GM12891 (cell line): ENCODE measurements around the gene CLTCL1.
A peak's percentile ranks its signal among the peaks of the same experiment; 100 is the strongest.

Experiments
- DNase-seq: peaks from one replicate; pipeline ENCODE4 v3.0.0; 2011; ENCODE audit warnings: low spot score; ENCODE audit not compliant: insufficient read length
- FAIRE-seq: peaks from 2 replicates; lab custom pipeline; 2011; peaks lifted over from hg19 to GRCh38; lab: Jason Lieb, UNC
- PAX5 ChIP-seq: IDR thresholded peaks from 2 replicates; pipeline ENCODE4 v1.6.1; 2011; ENCODE audit warnings: low read length, moderate library complexity, mild to moderate bottlenecking; ENCODE audit not compliant: insufficient read depth, severe bottlenecking
- POLR2A ChIP-seq: IDR thresholded peaks from 2 replicates; pipeline ENCODE4 v1.6.1; 2011; ENCODE audit warnings: low read depth, low read length, control low read depth
- POLR2AphosphoS5 ChIP-seq: IDR thresholded peaks from 2 replicates; pipeline ENCODE4 v1.6.1; 2011; ENCODE audit warnings: low read depth, low read length, control low read depth
- POU2F2 ChIP-seq: IDR thresholded peaks from 2 replicates; pipeline ENCODE4 v1.6.1; 2011; ENCODE audit warnings: low read depth, mild to moderate bottlenecking, control low read depth, low read length, moderate library complexity
- SPI1 ChIP-seq: IDR thresholded peaks from 2 replicates; pipeline ENCODE4 v1.6.1; 2011; ENCODE audit warnings: low read depth, low read length, control low read depth
- TAF1 ChIP-seq: IDR thresholded peaks from 2 replicates; pipeline ENCODE4 v1.6.1; 2011; ENCODE audit warnings: low read depth, low read length, control low read depth

The CLTCL1 gene

DNA sequence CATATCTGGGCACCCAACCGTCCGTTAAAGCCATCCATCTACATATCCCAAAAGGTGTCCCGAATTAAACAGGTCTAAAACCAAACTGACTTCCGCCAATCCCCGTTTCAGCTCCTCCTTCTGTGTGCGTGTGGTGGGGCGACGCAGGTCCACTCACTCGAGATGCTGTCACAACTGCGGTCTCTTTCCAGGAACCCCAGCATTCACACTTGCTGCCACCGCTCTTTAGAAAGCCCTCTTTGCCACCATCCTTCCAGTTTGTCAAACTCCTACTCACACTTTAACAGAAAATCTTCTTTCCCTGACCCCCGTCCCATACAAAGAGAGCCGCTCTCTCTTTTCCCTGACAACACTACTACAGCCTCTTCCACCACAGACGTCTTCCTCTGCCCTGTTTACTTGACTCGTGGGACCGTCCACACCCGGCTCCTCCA, 147.5 kb downstream of the CLTCL1 start:
- no peak for TF ChIP-seq TAF1
- no peak for TF ChIP-seq PAX5
- TF ChIP-seq POLR2AphosphoS5 = no peak
- TF ChIP-seq POU2F2 = no peak
- no peak for TF ChIP-seq SPI1
- no peak for TF ChIP-seq POLR2A
- DNase-seq (no peak), FAIRE-seq (peak; percentile 74)

DNA sequence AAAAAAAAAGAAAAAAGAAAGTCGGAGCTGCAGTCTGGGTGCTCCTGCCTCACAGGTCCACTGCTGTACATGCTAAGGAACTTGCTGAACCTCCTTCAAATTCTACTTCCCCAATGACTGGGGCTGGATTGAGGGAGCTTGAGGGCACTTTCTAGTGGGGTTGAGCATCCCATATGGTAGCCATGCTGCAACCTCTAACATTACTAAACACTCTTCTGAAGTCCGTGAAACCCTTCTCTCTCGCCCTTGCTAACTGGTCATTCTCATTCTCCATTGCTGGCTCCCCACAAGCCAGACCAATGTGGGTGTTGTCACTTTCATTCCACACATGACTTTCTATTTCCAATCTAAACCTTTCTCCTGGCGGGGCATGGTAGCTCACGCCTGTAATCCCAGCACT, 148.3 kb downstream of the CLTCL1 start:
- TF ChIP-seq TAF1 (no peak), POLR2AphosphoS5 (no peak), PAX5 (no peak), SPI1 (no peak), POLR2A (no peak), POU2F2 (no peak)
- FAIRE-seq (no peak), DNase-seq (no peak)

GRCh38 chr22:19142394-19142793, 149.1 kb downstream of the CLTCL1 start:
- FAIRE-seq (no peak), DNase-seq (no peak)
- TF ChIP-seq POU2F2 = no peak
- TF ChIP-seq PAX5 = no peak
- no peak for TF ChIP-seq SPI1
- TF ChIP-seq POLR2A = no peak

- peak; percentile 13 for DNase-seq
- TF ChIP-seq TAF1 (no peak), POLR2AphosphoS5 (no peak), POU2F2 (no peak), PAX5 (no peak), SPI1 (no peak), POLR2A (no peak)
- FAIRE-seq = no peak
Observed at GRCh38 chr22:19139974-19140373, 151.5 kb downstream of the CLTCL1 start.

- FAIRE-seq = no peak
- no peak for DNase-seq
- no peak for TF ChIP-seq TAF1
- no peak for TF ChIP-seq SPI1
- no peak for TF ChIP-seq POLR2A
- TF ChIP-seq POU2F2 = no peak
- TF ChIP-seq POLR2AphosphoS5 = no peak
- no peak for TF ChIP-seq PAX5
Observed at GRCh38 chr22:19139001-19139356, 152.5 kb downstream of the CLTCL1 start.

DNA sequence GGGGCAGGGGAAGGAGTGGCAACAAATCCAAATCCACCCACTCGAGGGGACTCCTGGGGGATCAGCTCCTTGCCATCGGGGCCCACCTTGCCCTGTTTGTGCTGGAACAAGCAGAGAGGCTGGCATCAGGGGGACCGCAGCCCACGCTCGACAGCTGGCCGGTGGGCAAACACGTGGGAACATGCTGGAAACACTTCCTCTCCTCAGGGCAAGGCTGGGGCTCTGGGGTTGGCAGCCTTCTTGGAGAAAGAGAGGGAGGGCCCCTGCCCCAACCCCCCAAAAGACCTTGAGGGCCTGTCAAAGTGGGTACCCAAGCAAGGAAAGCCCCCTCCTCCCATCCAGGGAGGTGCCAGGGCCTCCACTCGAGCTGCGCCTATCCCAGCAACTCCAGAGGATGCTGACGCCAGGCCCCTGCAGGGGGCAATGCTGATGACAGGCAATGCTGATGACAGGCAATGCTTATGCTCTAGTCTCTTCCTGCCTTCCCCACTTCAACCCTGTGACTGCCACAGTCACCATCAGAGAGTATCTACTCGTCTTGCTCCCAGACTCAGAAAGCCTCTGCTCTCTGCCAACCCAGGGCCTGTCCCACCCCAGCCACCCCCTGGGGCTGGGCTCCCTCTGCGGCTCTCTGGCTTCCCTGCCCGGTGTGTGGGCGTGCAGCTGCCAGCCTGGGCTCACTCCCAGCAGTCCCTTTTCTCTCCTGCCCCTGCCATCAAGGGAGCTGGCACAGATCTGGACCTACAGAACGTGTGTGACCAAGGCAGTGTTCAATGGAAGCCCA, 153.1 kb downstream of the CLTCL1 start:
- no peak for FAIRE-seq
- TF ChIP-seq POLR2AphosphoS5 (no peak), POLR2A (no peak), PAX5 (no peak), SPI1 (no peak), TAF1 (no peak), POU2F2 (no peak)
- DNase-seq = no peak

- TF ChIP-seq POLR2A (no peak), POU2F2 (no peak), POLR2AphosphoS5 (no peak), SPI1 (no peak), TAF1 (no peak), PAX5 (no peak)
- peak; percentile 4 for DNase-seq
- no peak for FAIRE-seq
Observed at GRCh38 chr22:19137384-19138216, 153.9 kb downstream of the CLTCL1 start.

GRCh38 chr22:19136915-19137314, 154.6 kb downstream of the CLTCL1 start:
- FAIRE-seq = no peak
- no peak for DNase-seq
- TF ChIP-seq PAX5 (no peak), POU2F2 (no peak), SPI1 (no peak), POLR2A (no peak), TAF1 (no peak), POLR2AphosphoS5 (no peak)

- TF ChIP-seq PAX5 (no peak), POLR2A (no peak), POU2F2 (no peak), SPI1 (no peak), POLR2AphosphoS5 (no peak), TAF1 (no peak)
- FAIRE-seq = no peak
Observed at GRCh38 chr22:19134874-19135273, 156.6 kb downstream of the CLTCL1 start.

More at GRCh38 chr22:19134874-19135273, 156.6 kb downstream of the CLTCL1 start:
- no peak for DNase-seq
